ENCODE results near the gene ESRRB.

Gene ESRRB

DNA sequence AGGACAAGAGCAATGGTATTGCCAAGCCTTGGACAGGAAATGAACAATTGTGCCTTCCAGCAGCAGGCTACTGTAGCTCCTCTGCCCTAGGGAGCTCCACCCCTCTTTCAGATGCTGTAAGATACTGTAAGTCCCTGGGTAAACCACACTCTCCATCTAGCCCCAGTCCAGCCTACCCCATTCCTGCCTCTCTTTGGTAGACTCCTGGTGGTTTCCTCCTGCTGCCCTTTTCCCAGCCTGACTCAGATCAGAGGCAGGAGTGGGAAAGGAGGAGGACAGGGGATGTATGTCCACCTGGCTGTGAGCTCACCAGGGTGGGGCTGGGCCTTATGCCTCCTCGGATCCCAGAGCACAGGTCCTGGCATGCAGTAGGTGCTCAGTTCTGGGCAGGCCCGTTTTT, 174.6 kb downstream of the ESRRB start:
- DNase-seq = no peak

- no peak for DNase-seq
These were observed 175.2 kb downstream of the ESRRB start for GRCh38 chr14:76551116-76551515.

Measured in NCI-H524 (cell line).